GM21619 (cell line): ENCODE data around the gene ARHGEF25.
"Not testable (repeated sequence)": the region's sequence is repeated elsewhere in the genome, so short reads cannot be mapped to it uniquely, and the experiment has no call there.

Experiments
- ATAC-seq: cut with Tn5 transposase; IDR thresholded peaks from one replicate; pipeline ENCODE4 v1.9.1; 2021; ENCODE audit not compliant: unreplicated experiment

ARHGEF25 gene

DNA sequence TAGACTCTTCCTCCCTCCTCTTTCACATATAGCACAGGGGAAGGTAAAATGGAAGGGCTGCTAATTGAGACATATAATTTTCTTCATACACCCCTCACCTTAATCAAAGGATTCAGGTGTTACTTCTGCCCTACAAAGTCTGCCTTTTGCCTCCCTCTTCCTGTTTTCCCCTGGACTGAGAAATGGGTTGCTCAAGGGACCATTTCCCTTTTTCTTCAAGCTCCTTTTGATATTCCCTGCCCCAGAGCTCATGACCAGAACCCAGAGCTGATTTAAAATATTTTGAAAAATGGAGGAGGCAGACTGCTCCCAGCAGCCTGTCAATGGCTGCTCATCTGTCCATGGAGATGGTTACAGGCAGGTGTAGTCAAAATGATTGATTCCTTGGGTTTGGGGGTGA, 26.5 kb upstream of the ARHGEF25 start:
- ATAC-seq, result no peak

DNA sequence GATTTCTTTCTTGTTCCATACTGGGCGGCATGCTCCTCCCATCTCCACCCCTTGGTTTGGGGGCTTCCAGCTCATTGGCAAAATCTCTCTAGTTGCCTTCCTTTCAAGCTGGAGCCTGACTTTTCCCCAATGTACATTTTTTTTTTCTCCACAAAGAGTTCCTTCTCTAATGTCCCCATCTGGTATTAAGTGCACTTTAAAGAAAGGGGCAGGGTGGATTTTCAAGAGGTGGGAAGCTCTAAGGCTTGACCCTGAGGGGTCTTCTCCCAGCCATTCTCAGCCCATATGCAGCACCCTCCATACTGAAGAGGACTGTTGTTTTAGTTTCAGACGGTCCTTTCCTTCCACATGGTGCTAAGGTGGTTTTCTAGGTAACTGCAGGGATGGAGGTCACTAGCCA, 26.1 kb upstream of the ARHGEF25 start:
- ATAC-seq, result no peak

DNA sequence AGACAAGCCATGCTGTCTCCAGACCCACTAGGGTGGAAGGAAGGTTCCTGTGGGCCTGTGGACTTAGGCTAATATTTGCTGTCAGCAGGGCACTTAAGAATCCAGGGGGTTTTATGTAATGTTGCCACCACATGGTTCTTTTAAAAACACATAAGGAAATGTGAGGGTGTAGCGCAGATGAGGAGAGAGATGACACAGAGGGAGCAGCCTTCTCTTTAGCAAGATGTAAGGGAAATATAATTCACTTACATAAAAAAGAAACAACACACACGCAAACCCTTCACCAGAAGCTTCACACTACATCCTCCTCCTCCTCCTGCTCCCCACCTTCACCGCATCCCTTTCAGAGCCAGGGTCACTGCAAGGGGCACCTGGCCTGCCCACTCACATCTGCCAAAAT, 25.1 kb upstream of the ARHGEF25 start:
- no peak for ATAC-seq

DNA sequence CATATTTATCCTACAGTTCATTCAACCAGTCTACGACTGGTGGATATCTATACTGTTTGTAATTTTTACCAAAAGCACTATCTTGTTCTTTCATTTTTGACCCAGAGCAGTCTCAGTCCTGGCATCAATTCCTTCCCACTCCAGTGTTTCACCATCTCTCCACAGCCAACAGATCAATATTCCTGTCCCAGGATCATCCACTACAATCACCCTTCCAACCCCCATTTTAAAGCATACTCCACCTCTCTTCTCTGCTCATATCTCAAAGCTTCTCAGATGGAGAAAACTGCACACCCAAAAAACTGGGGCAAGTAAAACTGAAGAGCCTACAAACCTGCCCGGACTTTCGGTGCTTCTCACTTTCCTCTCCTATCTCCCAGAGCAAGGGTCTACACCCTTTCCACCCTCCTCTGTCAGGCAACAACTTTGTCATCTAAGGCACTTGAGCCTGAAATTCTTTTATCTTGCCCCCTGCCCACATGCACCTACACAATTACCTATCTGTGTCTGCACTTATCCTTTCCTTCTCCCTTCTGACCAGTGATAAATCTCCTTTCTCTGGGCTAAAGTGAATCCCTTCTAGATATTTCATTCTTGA, 24.3 kb upstream of the ARHGEF25 start:
- no peak for ATAC-seq

DNA sequence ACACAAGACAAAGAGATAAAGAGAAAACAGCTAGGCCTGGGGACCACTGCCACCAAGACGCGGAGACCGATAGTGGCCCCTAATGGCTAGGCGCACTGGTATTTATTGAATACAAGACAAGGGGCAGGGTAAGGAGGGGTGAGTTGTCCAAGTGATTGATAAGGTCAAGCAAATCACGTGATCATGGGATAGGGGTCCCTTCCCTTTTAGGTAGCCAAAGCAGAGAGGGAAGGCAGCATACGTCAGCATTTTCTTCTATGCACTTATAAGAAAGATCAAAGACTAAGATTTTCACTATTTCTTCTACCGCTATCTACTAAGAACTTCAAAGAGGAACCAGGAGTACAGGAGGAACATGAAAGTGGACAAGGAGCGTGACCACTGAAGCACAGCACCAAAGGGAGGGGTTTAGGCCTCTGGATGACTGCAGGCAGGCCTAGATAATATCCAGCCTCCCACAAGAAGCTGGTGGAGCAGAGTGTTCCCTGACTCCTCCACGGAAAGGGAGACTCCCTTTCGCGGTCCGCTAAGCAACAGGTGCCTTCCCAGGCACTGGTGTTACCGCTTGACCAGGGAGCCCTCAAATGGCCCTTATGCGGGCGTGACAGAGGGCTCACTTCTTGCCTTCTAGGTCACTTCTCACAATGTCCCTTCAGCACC, 22.2 kb upstream of the ARHGEF25 start:
- not testable (repeated sequence) for ATAC-seq

DNA sequence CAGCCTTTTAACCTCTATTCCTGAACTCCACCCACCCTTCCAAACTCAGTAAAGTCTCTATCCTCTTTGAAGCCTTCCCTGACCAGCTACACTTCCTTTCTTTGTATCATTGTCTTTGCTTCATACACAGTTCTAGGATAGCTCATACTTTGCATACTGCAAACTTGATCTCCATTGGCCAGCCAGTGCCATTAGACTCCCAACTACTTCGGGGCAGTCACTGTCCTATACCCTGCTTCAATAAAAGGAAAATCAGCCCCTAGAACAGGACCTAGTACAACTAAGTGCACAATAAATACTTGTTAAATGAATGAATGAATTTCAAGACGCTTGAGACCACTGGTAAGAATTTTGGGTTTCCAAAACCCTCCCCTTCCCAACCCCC, 20.8 kb upstream of the ARHGEF25 start:
- no peak for ATAC-seq

DNA sequence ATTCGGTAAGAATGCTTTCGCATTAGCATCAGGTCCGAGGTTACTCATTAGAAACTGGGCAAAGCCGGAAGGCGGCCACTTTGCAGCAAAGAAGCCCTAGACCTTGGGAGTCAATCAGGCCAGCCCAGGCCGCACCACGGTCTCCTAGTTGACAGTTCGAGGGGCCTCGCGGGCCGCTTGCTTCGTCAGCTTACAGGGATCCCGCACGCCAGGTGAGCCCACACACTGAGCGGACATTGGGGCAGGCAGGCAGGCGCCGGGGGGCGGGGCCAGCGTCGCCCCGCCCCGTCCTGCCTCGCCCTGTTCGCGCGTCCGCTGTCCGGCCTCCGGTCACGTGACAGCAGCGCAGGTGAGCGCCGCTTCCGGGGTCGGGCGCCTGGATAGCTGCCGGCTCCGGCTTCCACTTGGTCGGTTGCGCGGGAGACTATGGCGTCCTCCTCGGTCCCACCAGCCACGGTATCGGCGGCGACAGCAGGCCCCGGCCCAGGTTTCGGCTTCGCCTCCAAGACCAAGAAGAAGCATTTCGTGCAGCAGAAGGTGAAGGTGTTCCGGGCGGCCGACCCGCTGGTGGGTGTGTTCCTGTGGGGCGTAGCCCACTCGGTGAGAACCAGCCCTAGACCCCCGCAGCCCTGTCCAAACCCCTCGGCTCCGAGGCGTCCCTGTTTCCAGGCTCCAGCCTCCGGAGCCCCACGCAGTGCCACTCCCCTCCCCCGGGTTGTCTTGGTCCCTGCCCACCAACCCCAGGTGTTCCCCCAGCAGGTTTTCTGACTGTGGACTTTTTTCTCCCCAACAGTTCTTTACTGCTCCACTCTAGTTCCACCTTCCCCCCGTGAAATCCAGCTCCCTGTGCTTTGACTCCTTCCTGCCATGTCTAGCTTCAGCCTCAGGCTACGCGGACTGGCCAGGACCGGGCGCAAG, 20.1 kb upstream of the ARHGEF25 start, which contains the start of gene PIP4K2C:
PIP4K2C (plus strand) TSS at position 329 of the 918 bp plus-strand sequence; CDS start at position 427, 98 bp downstream.
- peak; percentile 87 for ATAC-seq

DNA sequence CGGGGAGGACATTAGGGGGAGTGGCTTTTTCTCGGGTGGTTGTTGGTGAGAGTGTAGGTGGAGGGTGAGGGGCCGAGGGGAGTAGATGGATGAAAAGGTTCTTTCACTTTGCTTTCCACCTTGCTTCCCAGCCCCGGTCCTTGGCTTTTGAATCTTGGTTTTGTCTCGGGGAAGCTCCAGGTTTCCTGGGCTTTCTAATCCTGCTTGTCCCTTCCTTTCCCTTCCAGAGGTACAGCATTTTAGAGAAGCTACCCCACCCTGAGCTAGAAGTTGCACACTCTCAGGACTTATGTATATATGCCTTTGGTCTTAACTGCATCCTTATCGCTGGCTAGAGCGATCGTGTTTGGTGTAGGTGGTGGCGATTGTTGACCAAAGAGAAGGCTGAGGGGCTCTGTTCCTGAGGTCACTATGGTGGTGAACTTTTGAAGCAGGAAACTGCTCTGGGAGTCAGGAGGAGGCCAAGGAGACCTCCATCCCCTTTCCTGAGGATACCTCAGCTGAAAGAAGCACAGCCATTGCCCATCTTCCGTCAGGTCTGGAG, 19.4 kb upstream of the ARHGEF25 start:
- ATAC-seq, result no peak

DNA sequence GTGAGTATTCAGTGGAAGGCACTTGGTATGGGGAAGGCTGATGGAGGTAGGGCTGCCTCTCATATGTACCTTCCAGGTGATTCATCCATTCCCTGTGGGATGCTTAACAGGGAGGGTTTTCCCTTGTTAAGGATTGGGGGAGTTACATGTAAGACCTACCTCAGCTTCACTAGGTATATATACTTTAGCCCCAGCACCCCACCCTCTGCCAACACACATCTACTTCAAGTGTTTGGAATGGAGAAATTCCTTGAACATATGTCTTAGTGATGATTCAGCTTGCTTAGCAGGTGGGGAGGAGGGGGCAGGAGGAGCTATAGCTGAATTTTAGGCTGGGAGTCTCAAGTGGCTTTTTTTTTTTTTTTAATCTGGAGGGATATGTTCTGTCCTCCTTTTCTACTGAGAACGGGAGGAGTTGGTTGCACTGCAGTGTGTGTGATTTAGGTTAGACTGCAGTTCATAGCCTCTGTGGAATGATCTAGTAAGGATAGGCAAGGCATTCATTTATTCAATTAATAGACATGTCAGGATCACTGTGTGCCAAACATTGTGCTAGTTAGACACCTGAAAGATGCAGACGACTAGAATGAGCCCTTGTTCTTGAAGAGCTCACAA, 18.6 kb upstream of the ARHGEF25 start:
- no peak for ATAC-seq

DNA sequence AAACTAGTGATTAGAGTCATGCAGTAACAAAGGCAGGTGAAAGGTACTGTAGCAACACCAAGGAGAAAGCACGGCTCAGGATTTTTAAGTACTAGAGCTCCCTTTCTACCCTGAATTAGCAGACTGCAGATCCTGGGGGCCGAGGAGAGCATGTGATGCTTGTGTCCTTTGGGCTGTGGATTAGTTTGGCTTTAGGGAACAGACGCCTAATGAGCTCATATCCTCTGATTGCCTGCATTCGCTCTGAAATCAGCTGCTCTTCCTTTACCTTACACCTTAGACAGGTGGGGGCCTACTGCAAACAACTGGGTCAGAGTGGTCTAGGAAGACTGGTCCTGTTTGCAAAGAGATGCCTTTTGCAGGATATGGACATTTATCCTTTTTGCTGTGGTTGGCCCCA, 18.0 kb upstream of the ARHGEF25 start:
- ATAC-seq, result no peak

DNA sequence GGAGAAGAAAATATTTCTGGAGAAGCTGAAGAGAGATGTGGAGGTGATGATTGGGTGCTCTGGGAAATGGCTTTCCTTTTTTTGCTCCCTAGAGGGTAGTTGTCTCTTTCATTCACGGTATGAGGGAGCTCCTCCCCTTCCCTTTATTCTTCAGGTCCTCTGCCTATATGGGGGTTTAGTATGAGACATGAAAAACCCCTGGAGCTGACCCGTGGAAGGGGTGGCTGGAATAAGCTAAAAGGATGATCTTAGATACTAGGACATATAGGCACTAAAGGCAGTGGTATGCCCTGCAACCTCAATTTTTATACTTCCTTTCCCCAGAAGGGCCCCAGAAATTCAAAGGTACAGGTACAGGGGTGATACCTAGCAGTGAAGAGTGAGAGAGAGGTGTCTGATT, 10.8 kb upstream of the ARHGEF25 start:
- ATAC-seq, result no peak

DNA sequence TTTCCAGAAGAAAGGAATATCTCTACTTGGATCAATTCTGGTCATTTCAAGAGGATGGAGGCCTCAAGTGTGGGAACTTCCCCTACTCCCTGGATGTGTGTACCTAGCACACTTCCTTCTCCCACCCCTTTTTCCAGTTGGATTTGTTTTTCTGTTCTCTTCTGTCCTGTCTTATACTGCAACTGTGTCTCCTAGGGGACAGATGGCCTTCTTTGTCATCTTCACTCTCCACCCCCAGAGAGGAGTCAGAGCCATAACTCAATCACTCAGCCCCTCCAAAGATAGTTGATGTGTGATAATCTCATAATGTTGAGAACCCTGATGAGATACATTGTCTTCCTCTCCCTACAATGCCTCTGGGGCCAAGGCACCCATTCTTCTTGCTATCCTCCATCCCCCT, 8.7 kb upstream of the ARHGEF25 start:
- ATAC-seq, result no peak

DNA sequence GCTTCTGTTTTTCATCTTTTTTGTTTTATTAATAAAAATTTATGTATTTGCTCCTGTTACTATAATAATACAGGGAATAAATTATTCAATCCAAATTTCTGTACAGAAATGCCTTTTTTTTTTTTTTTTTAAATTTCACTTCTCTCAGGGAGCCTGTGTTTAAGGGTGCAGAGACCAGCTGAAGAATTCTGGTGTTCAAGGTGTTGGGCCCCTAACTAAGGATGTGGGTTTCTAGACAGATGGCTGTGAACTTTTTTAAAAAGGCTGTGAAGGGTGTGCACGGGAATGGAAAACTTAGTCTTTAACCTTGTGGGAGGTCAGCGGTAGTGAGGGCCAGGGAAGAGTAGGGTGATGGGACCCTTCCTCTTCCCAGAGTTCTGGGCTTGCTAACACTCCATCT, 7.9 kb upstream of the ARHGEF25 start:
- ATAC-seq, result no peak

DNA sequence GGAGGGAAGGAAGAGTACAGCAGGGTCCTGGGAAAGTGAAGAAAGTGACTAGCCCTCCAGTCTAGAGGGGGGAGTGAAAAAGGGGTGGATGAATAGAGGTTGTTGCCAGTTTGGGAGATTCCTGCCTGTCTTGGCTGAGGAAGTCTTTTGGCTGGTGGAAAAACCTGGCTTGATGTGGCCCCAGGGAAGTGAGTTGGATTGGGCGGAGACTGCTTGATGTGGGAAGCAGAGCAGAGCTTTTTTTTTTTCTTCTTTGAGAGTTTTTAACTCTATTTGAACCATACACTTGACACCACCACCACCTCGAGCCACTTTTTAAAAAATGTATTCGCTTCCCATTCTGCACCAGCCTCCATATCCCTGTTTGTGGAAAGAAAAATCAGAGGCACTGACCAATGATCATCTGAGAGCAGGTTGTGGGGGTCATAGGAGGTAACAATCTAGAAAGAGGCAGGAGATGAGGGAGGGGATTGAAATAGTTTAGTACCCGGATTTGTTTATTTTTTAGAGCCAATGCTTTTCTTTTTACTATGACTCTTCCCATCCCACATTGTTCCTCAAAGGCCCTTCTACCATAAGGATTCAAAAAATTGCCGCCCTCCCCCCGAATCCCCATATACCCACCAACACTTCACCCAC, 7.3 kb upstream of the ARHGEF25 start:
- ATAC-seq, result no peak

DNA sequence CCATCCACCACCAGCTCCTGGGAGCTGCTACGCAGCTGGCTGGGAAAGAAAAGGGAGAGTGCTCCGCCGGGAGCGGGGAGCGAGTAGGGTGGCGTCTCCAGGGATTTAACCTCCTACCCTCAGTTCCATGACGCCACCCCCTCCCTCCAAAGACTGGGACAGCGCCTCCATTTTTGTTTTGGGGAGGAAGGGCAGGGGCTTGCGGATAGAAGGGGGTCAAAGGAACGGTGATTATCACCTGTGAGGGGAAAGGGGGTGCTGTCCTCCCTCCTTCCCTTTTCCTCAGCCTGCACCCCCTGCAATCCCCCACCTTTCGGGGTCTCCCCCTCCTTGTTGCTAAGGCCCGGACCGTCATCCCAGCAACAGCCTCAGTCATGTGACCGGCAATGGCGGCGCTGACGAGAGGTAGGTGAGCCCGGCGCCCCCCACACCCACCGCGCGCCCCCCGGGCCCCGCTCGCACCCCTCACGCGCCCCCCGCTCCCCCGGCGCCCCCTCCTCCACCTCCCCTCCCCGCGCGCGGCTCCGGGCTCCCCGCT, 6.7 kb upstream of the ARHGEF25 start, which contains the start of gene DTX3:
DTX3 (plus strand) TSS at position 371 of the 538 bp plus-strand sequence. CDS start 1,694 bp downstream, outside the sequence.
- ATAC-seq, result no peak

DNA sequence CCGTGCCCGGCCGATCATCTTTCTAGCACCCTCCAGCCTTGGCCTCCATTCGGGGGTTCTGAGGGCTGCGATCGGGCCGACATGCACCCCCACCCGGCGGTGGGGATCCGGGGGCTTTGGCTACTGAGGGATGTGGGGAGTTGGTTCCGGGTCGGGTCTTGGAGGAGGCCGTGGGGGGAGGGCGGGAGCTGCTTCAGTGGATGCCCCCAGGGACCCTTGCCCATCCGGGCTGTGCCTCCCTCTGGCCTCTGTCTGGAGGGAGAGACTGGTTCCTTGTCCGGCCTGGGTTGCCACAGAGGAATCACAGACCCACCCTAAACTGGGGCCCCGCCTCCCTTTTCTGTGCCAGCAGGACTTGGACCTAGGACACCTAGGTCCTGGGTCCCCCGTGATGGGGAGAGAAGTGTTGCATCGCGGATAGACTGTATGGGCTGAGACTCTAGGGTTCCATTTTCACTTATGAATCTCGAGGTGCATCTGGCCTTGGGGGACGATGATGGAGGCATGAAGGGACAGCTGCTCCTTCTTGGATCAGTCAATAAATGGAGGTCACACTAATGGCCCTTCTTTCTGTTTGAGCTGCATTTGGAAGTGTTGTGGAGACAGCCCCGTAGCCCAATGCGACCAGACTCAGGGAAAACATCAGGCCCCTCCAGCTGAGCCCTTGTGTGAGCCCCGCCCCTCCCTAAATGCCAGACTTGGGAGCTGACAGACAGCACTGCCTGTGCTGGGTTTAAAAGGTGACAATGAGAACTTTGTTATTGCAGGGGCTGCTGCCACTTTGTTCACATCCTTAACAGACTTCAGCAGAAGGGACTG, 6.0 kb upstream of the ARHGEF25 start:
- ATAC-seq, result no peak

DNA sequence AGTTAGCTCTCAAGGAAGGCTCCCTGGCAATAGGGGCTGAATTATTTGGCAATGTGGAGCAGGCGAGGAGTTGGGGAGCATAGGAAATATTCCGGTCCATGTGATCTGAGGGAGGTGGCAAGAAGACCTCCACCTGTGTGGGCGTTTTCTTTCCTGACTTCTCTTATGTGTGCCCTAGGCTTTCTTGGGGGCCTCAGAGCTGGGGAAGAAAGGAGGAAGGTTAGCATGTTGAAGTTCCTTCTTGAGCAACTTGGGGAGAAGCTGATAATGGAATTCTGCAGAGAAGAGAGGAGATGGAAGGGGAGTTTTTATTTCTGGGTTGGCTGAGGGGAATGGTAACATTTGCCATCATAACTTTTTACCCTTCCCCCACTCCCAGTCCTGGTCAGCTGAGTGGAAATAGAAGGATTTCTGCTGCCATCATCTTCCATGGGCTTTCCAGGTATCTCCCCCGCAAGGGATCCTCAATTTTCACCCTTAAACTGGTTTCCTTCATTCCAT, 5.4 kb upstream of the ARHGEF25 start:
- ATAC-seq, result no peak

DNA sequence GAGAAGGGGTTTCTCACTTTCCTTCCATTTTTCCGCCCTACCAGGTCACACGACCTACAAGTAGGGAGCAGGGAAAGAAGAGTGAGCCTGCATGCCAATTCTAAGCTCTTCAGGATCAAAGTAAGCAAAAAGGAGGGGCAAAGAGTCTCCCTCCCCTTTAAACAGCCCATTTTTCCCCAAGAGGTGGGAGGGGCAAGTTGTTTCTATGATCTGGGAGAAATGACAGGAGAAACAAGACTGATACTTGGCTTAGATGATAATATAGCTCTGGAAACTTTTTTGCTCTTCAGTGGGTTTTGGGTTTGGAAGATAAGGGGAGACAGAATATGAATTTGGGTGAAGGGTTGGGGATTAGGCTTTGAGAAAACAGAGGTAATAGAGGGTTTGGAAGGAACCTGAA, 4.8 kb upstream of the ARHGEF25 start:
- ATAC-seq, result no peak

DNA sequence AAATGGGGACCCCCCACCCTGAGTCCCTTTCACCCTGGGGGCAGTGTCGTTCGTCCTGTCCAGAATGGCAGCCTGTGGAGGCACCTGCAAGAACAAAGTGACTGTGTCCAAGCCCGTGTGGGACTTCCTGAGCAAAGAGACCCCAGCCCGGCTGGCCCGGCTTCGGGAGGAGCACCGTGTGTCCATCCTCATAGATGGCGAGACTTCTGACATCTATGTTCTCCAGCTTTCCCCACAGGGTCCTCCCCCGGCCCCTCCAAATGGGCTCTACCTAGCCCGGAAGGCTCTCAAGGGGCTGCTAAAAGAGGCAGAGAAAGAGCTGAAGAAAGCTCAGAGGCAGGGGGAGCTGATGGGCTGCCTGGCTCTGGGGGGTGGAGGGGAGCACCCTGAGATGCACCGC, 4.4 kb upstream of the ARHGEF25 start:
- ATAC-seq, result no peak
